Measurements from ENCODE around the gene PUDP. TPM values are rescaled to one million over a fixed set of nuclear protein-coding genes. Genes with fewer than 3 reads are reported as not detected.
"Not testable (repeated sequence)": the region's sequence is repeated elsewhere in the genome, so short reads cannot be mapped to it uniquely, and the experiment has no call there.

Gene PUDP
- total and polyA plus RNA-seq, 2 donors, result 7.9 to 18.8 TPM

- DNase-seq (ENCODE audit: low read depth in 6 of 9, low spot score in 9 of 9); H3K27ac ChIP-seq (ENCODE audit: low read depth in 1 of 2, low read length in 1 of 2); H3K4me1 ChIP-seq (ENCODE audit: control insufficient read depth in 2 of 2, insufficient read depth in 2 of 2, low read length in 2 of 2); H3K9me3 ChIP-seq (ENCODE audit: control insufficient read depth in 2 of 2, insufficient read depth in 1 of 2, low read length in 1 of 2); H3K4me3 ChIP-seq (ENCODE audit: low read length in 2 of 2); H3K36me3 ChIP-seq (ENCODE audit: control insufficient read depth in 2 of 2, insufficient read depth in 2 of 2, low read length in 1 of 2); H3K27me3 ChIP-seq (ENCODE audit: control insufficient read depth in 2 of 2, insufficient read depth in 1 of 2, low read length in 1 of 2): not testable (repeated sequence)
- WGBS, result 97% methylated on average over 2 of the region's 2 CpGs
These were observed 30.9 kb upstream of the PUDP start for GRCh38 chrX:7178859-7179258.

- Histone ChIP-seq H3K9me3 (ENCODE audit: control insufficient read depth in 2 of 2, insufficient read depth in 1 of 2, low read length in 1 of 2) (peaks cover 0 to 16% of the 10 kb centered on the region in 2 donors), H3K36me3 (ENCODE audit: control insufficient read depth in 2 of 2, insufficient read depth in 2 of 2, low read length in 1 of 2) (peaks cover 0 to 5% of the 10 kb centered on the region in 2 donors), H3K4me3 (ENCODE audit: low read length in 2 of 2) (no peak overlapping the region), H3K27me3 (ENCODE audit: control insufficient read depth in 2 of 2, insufficient read depth in 1 of 2, low read length in 1 of 2) (no peaks in the 10 kb centered on the region), H3K27ac (ENCODE audit: low read depth in 1 of 2, low read length in 1 of 2) (no peak overlapping the region), H3K4me1 (ENCODE audit: control insufficient read depth in 2 of 2, insufficient read depth in 2 of 2, low read length in 2 of 2) (peaks cover 0 to 5% of the 10 kb centered on the region in 2 donors)
- WGBS, result 95% methylated on average over 3 of the region's 3 CpGs
- DNase-seq (ENCODE audit: low read depth in 6 of 9, low spot score in 9 of 9), result peak in 2 of 9 donors; percentile 46 to 59
These were observed 22.9 kb upstream of the PUDP start for GRCh38 chrX:7170898-7171297.

GRCh38 chrX:7169627-7170026 lies 21.7 kb upstream of the PUDP start:
- no peak overlapping the region for H3K27ac ChIP-seq (ENCODE audit: low read depth in 1 of 2, low read length in 1 of 2)
- DNase-seq (ENCODE audit: low read depth in 6 of 9, low spot score in 9 of 9), result no peak
- H3K36me3 ChIP-seq (ENCODE audit: control insufficient read depth in 2 of 2, insufficient read depth in 2 of 2, low read length in 1 of 2), result peaks cover 0 to 5% of the 10 kb centered on the region in 2 donors
- peaks cover 0 to 3% of the 10 kb centered on the region in 2 donors for H3K4me1 ChIP-seq (ENCODE audit: control insufficient read depth in 2 of 2, insufficient read depth in 2 of 2, low read length in 2 of 2)
- H3K9me3 ChIP-seq (ENCODE audit: control insufficient read depth in 2 of 2, insufficient read depth in 1 of 2, low read length in 1 of 2), result peaks cover 0 to 16% of the 10 kb centered on the region in 2 donors
- H3K4me3 ChIP-seq (ENCODE audit: low read length in 2 of 2), result no peak overlapping the region
- H3K27me3 ChIP-seq (ENCODE audit: control insufficient read depth in 2 of 2, insufficient read depth in 1 of 2, low read length in 1 of 2), result no peaks in the 10 kb centered on the region
- 97% methylated on average over 3 of the region's 3 CpGs for WGBS

- H3K4me1 ChIP-seq (ENCODE audit: control insufficient read depth in 2 of 2, insufficient read depth in 2 of 2, low read length in 2 of 2), result no peaks in the 10 kb centered on the region
- 93% methylated on average over 1 of the region's 1 CpG for WGBS
- no peak for DNase-seq (ENCODE audit: low read depth in 6 of 9, low spot score in 9 of 9)
- peaks cover 0 to 16% of the 10 kb centered on the region in 2 donors for H3K9me3 ChIP-seq (ENCODE audit: control insufficient read depth in 2 of 2, insufficient read depth in 1 of 2, low read length in 1 of 2)
- H3K4me3 ChIP-seq (ENCODE audit: low read length in 2 of 2), result no peak overlapping the region
- H3K27me3 ChIP-seq (ENCODE audit: control insufficient read depth in 2 of 2, insufficient read depth in 1 of 2, low read length in 1 of 2), result no peaks in the 10 kb centered on the region
- no peak overlapping the region for H3K27ac ChIP-seq (ENCODE audit: low read depth in 1 of 2, low read length in 1 of 2)
- peaks cover 0 to 5% of the 10 kb centered on the region in 2 donors for H3K36me3 ChIP-seq (ENCODE audit: control insufficient read depth in 2 of 2, insufficient read depth in 2 of 2, low read length in 1 of 2)
These were observed 20.4 kb upstream of the PUDP start for GRCh38 chrX:7168371-7168770.

- Histone ChIP-seq H3K9me3 (ENCODE audit: control insufficient read depth in 2 of 2, insufficient read depth in 1 of 2, low read length in 1 of 2) (peaks cover 0 to 16% of the 10 kb centered on the region in 2 donors), H3K36me3 (ENCODE audit: control insufficient read depth in 2 of 2, insufficient read depth in 2 of 2, low read length in 1 of 2) (peaks cover 0 to 9% of the 10 kb centered on the region in 2 donors), H3K27me3 (ENCODE audit: control insufficient read depth in 2 of 2, insufficient read depth in 1 of 2, low read length in 1 of 2) (no peaks in the 10 kb centered on the region), H3K4me1 (ENCODE audit: control insufficient read depth in 2 of 2, insufficient read depth in 2 of 2, low read length in 2 of 2) (no peaks in the 10 kb centered on the region), H3K4me3 (ENCODE audit: low read length in 2 of 2) (no peak overlapping the region), H3K27ac (ENCODE audit: low read depth in 1 of 2, low read length in 1 of 2) (no peak overlapping the region)
- WGBS, result 93% methylated on average over 3 of the region's 3 CpGs
- no peak for DNase-seq (ENCODE audit: low read depth in 6 of 9, low spot score in 9 of 9)
These were observed 16.2 kb upstream of the PUDP start for GRCh38 chrX:7164174-7164573.

GRCh38 chrX:7163146-7163677 lies 15.3 kb upstream of the PUDP start:
- Histone ChIP-seq H3K9me3 (ENCODE audit: control insufficient read depth in 2 of 2, insufficient read depth in 1 of 2, low read length in 1 of 2) (peaks cover 0 to 11% of the 10 kb centered on the region in 2 donors), H3K27me3 (ENCODE audit: control insufficient read depth in 2 of 2, insufficient read depth in 1 of 2, low read length in 1 of 2) (no peaks in the 10 kb centered on the region), H3K36me3 (ENCODE audit: control insufficient read depth in 2 of 2, insufficient read depth in 2 of 2, low read length in 1 of 2) (peaks cover 0 to 9% of the 10 kb centered on the region in 2 donors), H3K4me1 (ENCODE audit: control insufficient read depth in 2 of 2, insufficient read depth in 2 of 2, low read length in 2 of 2) (no peaks in the 10 kb centered on the region), H3K4me3 (ENCODE audit: low read length in 2 of 2) (no peak overlapping the region), H3K27ac (ENCODE audit: low read depth in 1 of 2, low read length in 1 of 2) (no peak overlapping the region)
- WGBS, result 100% methylated on average over 1 of the region's 1 CpG
- no peak for DNase-seq (ENCODE audit: low read depth in 6 of 9, low spot score in 9 of 9)

GRCh38 chrX:7159149-7159861 lies 11.4 kb upstream of the PUDP start:
- no peaks in the 10 kb centered on the region for H3K27me3 ChIP-seq (ENCODE audit: control insufficient read depth in 2 of 2, insufficient read depth in 1 of 2, low read length in 1 of 2)
- H3K4me3 ChIP-seq (ENCODE audit: low read length in 2 of 2), result no peak overlapping the region
- DNase-seq (ENCODE audit: low read depth in 6 of 9, low spot score in 9 of 9), result no peak
- H3K9me3 ChIP-seq (ENCODE audit: control insufficient read depth in 2 of 2, insufficient read depth in 1 of 2, low read length in 1 of 2), result no peaks in the 10 kb centered on the region
- WGBS, result 91% methylated on average over 7 of the region's 7 CpGs
- H3K27ac ChIP-seq (ENCODE audit: low read depth in 1 of 2, low read length in 1 of 2), result no peak overlapping the region
- H3K4me1 ChIP-seq (ENCODE audit: control insufficient read depth in 2 of 2, insufficient read depth in 2 of 2, low read length in 2 of 2), result peaks cover 0 to 2% of the 10 kb centered on the region in 2 donors
- peaks cover 0 to 3% of the 10 kb centered on the region in 2 donors for H3K36me3 ChIP-seq (ENCODE audit: control insufficient read depth in 2 of 2, insufficient read depth in 2 of 2, low read length in 1 of 2)

- H3K27me3 ChIP-seq (ENCODE audit: control insufficient read depth in 2 of 2, insufficient read depth in 1 of 2, low read length in 1 of 2), result no peaks in the 10 kb centered on the region
- 94% methylated on average over 5 of the region's 5 CpGs for WGBS
These were observed 10.6 kb upstream of the PUDP start for GRCh38 chrX:7158468-7158990.

GRCh38 chrX:7156879-7157278 lies 8.9 kb upstream of the PUDP start:
- no peak for DNase-seq (ENCODE audit: low read depth in 6 of 9, low spot score in 9 of 9)
- no peaks in the 10 kb centered on the region for H3K9me3 ChIP-seq (ENCODE audit: control insufficient read depth in 2 of 2, insufficient read depth in 1 of 2, low read length in 1 of 2)
- peaks cover 0 to 17% of the 10 kb centered on the region in 2 donors for H3K4me1 ChIP-seq (ENCODE audit: control insufficient read depth in 2 of 2, insufficient read depth in 2 of 2, low read length in 2 of 2)
- no peaks in the 10 kb centered on the region for H3K27me3 ChIP-seq (ENCODE audit: control insufficient read depth in 2 of 2, insufficient read depth in 1 of 2, low read length in 1 of 2)
- WGBS, result 96% methylated on average over 3 of the region's 3 CpGs
- peaks cover 0 to 7% of the 10 kb centered on the region in 2 donors for H3K36me3 ChIP-seq (ENCODE audit: control insufficient read depth in 2 of 2, insufficient read depth in 2 of 2, low read length in 1 of 2)
- no peak overlapping the region for H3K27ac ChIP-seq (ENCODE audit: low read depth in 1 of 2, low read length in 1 of 2)
- no peak overlapping the region for H3K4me3 ChIP-seq (ENCODE audit: low read length in 2 of 2)

More at GRCh38 chrX:7158468-7158990, 10.6 kb upstream of the PUDP start:
- no peak overlapping the region for H3K4me3 ChIP-seq (ENCODE audit: low read length in 2 of 2)
- no peaks in the 10 kb centered on the region for H3K9me3 ChIP-seq (ENCODE audit: control insufficient read depth in 2 of 2, insufficient read depth in 1 of 2, low read length in 1 of 2)
- H3K27ac ChIP-seq (ENCODE audit: low read depth in 1 of 2, low read length in 1 of 2), result no peak overlapping the region
- peaks cover 0 to 3% of the 10 kb centered on the region in 2 donors for H3K36me3 ChIP-seq (ENCODE audit: control insufficient read depth in 2 of 2, insufficient read depth in 2 of 2, low read length in 1 of 2)
- DNase-seq (ENCODE audit: low read depth in 6 of 9, low spot score in 9 of 9), result no peak
- H3K4me1 ChIP-seq (ENCODE audit: control insufficient read depth in 2 of 2, insufficient read depth in 2 of 2, low read length in 2 of 2), result peaks cover 0 to 9% of the 10 kb centered on the region in 2 donors

Measured in thymus (tissue), 11 donors.